BJ (cell line): ENCODE results near the gene PPP1R2B. TPM values are rescaled to one million over a fixed set of nuclear protein-coding genes. Genes with fewer than 3 reads are reported as not detected.

Source experiments
- CTCF ChIA-PET: fragments of 350-600 bp; formaldehyde crosslinking; extraction: SDS; loops from one replicate; lab custom pipeline; 2021; ENCODE audit warnings: antibody characterized with exemption, inconsistent platforms; lab: Yijun Ruan, JAX
- POLR2A ChIA-PET: fragments of 300-600 bp; sonication (Branson Sonifier 250); formaldehyde crosslinking; extraction: SDS; loops from one replicate; lab custom pipeline; 2021; ENCODE audit warnings: antibody characterized with exemption; lab: Charles Lee
- DNase-seq: peaks from one replicate; pipeline ENCODE4 v3.0.0-alpha.2; 2011; ENCODE audit warnings: low read depth
- H3K27me3 ChIP-seq: 2 replicates; pipeline ENCODE4 v1.6.0; 2011; ENCODE audit warnings: low read length; ENCODE audit not compliant: control insufficient read depth, insufficient read depth
- H3K36me3 ChIP-seq: 2 replicates; pipeline ENCODE4 v1.5.1; 2011; ENCODE audit warnings: low read length; ENCODE audit not compliant: control insufficient read depth, insufficient read depth
- H3K4me3 ChIP-seq: 2 replicates; pipeline ENCODE4 v1.5.1; 2011; ENCODE audit warnings: low read depth, mild to moderate bottlenecking, control low read depth, low read length
- CTCF ChIP-seq: IDR thresholded peaks from 2 replicates; pipeline ENCODE4 v1.5.1; 2011; ENCODE audit warnings: low read depth, mild to moderate bottlenecking, control low read depth, inconsistent platforms, low read length, moderate library complexity; ENCODE audit not compliant: insufficient read depth
- polyA plus RNA-seq: library from polyadenylated mRNA; depleted of rRNA; stranded (reverse); fragments of >200 nt; gene quantifications from 2 replicates; pipeline ENCODE4 v1.2.3, GENCODE V29; 2011

PPP1R2B gene
- polyA plus RNA-seq, 1 experiment, result 0.06 TPM

DNA sequence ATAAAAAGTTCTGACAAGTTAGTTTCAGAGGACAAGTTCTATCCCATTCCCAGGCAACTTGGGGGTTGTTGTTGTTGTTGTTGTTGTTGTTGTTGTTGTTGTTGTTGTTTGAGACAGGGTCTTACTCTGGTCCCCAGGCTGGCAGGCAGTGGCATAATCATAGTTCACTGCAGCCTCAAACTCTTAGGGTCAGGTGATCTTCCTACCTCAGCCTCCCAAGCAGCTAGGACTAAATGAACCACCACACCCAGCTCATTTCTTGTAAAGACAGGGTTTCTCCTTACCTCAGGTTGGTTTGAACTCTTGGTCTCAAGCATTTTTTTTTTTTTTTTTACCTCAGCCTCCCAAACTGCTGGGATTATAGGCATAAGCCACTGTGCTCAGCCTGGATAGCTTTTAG is 15.3 kb downstream of the PPP1R2B start:
- DNase-seq, result no peak
- CTCF ChIA-PET, result no interaction called here
- no peak for TF ChIP-seq CTCF
- Histone ChIP-seq H3K27me3 (no peaks in the 10 kb centered on the region), H3K36me3 (no peaks in the 10 kb centered on the region), H3K4me3 (no peak overlapping the region)
- POLR2A ChIA-PET, result no interaction called here

GRCh38 chr5:156870498-156870839 is 20.4 kb downstream of the PPP1R2B start:
- H3K4me3 ChIP-seq, result no peak overlapping the region
- TF ChIP-seq CTCF, result no peak
- H3K27me3 ChIP-seq, result no peaks in the 10 kb centered on the region
- POLR2A ChIA-PET, result no interaction called here
- no peaks in the 10 kb centered on the region for H3K36me3 ChIP-seq
- CTCF ChIA-PET, result no interaction called here
- DNase-seq, result no peak

DNA sequence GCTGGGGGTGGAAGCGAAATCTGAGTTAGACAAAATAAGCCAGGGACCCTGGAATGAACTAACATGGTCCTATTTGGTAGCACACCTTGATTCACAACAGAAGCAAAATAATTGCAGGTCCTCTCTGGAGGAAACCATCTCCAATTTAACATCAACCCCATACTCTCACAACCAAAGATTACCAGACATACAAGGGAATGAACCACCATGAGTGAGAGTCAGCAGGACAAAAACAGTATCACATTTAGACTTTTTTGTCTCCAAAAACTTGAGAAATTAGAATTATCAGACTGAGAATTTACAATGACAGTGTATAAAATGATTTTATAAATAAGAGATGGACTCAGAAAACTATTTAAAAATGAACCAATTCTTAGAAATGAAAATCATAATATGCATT is 21.1 kb downstream of the PPP1R2B start:
- H3K27me3 ChIP-seq, result no peaks in the 10 kb centered on the region
- TF ChIP-seq CTCF, result no peak
- no peaks in the 10 kb centered on the region for H3K36me3 ChIP-seq
- CTCF ChIA-PET, result no interaction called here
- no peak overlapping the region for H3K4me3 ChIP-seq
- POLR2A ChIA-PET, result no interaction called here
- no peak for DNase-seq

- Histone ChIP-seq H3K36me3 (no peaks in the 10 kb centered on the region), H3K27me3 (no peaks in the 10 kb centered on the region), H3K4me3 (no peak overlapping the region)
- no peak for DNase-seq
- ChIA-PET POLR2A (no interaction called here), CTCF (no interaction called here)
- TF ChIP-seq CTCF, result no peak
These were observed 29.7 kb downstream of the PPP1R2B start for GRCh38 chr5:156879665-156880285.

DNA sequence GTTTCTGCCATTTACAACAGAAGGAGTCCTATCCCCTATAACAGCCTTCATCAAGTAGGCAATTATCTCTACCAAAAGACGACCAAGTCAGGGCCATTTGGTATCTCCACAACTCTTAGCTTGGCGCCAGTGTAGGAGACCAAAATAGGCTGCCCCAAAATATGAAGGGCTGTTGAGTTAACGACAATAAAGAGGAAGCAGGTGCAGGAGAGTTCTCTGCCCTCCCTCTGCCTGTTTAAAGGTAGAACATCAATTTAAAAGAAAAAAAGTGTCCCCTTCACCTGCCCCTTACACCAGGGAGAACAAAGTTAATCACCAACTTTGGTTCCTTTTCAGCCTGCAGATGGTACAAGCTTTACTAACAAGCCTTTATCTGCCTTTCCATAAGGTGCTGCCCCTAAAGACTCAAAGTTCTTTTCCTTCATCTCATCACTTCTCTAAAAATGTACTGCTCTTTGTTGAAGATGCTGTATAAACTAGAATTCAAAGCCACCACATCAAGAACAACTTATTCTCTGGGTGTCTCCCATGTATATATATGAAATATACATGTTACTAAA is 33.3 kb downstream of the PPP1R2B start:
- no peak for DNase-seq
- ChIA-PET CTCF (no interaction called here), POLR2A (no interaction called here)
- Histone ChIP-seq H3K36me3 (no peaks in the 10 kb centered on the region), H3K4me3 (no peak overlapping the region), H3K27me3 (no peaks in the 10 kb centered on the region)
- TF ChIP-seq CTCF, result no peak
